ENCODE results near the gene WNT3A.

Gene WNT3A

DNA sequence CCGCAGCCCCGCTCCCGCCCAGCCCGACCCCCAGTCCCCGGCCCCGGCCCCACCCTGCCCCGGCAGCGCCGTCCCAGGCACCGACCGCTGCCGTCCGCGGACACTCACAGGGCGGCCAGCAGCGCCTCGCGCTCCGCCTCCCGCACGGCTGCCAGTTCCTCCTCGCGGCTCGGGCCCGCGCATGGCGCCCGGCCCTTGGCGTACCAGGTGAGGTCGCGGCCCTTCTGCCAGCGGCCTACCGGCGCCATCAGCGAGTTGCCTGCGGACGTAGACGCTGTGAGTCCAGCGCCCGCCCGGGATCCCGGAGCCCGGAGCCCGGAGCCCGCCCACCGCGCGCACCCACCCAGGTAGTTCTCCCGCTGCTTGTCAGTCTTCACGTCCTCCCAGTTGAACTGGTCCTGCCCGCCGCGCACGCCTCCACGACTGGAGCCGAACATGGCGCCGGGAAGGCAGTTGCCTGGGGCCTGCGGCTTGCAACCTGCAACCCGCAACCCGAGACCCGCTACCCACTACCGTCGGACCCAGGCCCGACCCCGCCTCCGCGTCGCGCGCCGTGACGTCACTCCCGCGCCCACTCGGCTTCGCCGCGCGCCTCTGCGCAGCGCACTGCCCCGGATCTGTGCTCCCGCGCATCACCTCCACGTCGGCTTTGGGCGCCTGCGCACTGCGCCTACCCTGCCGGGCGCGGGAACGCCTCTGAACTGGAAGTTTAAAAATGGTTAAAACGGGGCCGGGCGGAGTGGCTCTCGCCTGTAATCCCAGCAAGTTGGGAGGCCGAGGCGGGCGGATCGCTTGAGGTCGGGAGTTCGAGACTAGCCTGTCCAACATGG, 96.2 kb downstream of the WNT3A start, which contains the start of gene C1orf35:
Gene C1orf35 (minus strand): TSS at position 535 of the 830 bp plus-strand sequence. CDS start 98 bp downstream, at position 437.
- FAIRE-seq, result no peak
- TF ChIP-seq CTCF (IDR thresholded peaks at IDR 0.05; ENCODE audit: insufficient read depth, missing control alignments), result no peak
- DNase-seq (ENCODE audit: insufficient read length, low spot score), result peak; percentile 100

GRCh38 chr1:228104526-228105269, 97.9 kb downstream of the WNT3A start:
- FAIRE-seq, result no peak
- peak; percentile 18 for DNase-seq (ENCODE audit: insufficient read length, low spot score)
- no peak for TF ChIP-seq CTCF (IDR thresholded peaks at IDR 0.05; ENCODE audit: insufficient read depth, missing control alignments)

- DNase-seq (ENCODE audit: insufficient read length, low spot score), result no peak
- no peak for FAIRE-seq
- TF ChIP-seq CTCF (IDR thresholded peaks at IDR 0.05; ENCODE audit: insufficient read depth, missing control alignments), result no peak
These were observed 98.6 kb downstream of the WNT3A start for GRCh38 chr1:228105270-228105995.

DNA sequence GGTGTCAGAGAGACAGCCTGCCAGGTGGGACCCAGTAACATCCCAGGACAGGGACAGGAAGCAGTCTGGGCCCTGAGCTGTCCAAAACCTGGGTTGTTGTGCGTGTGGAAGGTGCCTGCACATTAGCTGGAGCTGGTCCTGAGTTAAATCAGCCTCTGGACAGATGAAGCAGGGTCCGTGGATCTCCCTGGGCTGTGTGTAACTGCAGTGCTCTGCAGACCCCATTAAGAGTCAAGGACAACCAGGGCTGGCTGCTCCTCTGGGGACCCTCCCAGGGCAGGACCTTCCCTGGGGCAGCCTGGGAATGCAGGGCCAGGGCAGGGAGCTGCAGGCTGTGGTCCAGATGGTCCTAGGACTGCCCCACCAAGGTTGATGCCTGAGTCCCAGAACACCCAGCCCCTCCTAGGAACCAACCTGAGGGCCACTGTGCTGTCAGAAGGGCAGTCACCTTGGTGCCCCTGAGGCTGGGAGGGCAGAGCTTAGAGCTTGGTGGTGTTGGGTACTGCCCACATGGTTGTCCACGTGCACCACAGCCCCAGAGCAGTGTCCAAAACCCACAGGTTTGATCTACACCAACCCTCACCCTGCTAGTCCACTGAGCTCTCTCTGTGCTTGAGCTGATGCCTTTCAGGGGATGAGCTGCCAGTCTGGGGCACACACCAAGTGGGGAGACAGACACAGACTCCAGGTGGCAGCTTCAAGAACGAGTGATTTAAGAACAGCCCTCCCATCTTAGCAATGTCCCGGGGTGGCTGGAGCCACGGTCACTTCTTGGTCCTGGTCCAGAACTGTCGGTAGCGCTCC, 99.4 kb downstream of the WNT3A start:
- TF ChIP-seq CTCF (IDR thresholded peaks at IDR 0.05; ENCODE audit: insufficient read depth, missing control alignments), result no peak
- no peak for FAIRE-seq
- peak; percentile 12 for DNase-seq (ENCODE audit: insufficient read length, low spot score)

DNA sequence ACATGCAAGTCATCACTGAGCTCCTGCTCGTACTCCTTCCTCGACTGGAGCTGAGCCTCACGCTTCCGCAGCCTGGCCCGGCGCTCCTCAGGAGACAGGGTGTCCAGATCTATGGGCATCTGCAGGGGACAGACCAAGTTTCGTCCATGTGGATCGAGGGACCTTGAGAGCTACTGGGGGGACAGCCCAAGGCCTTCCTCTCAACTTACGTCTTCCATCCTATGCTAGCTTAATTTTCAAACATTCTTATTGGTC, 99.9 kb downstream of the WNT3A start:
- TF ChIP-seq CTCF (IDR thresholded peaks at IDR 0.05; ENCODE audit: insufficient read depth, missing control alignments), result no peak
- no peak for DNase-seq (ENCODE audit: insufficient read length, low spot score)
- FAIRE-seq, result no peak

GRCh38 chr1:228107636-228108035, 100.8 kb downstream of the WNT3A start:
- TF ChIP-seq CTCF (IDR thresholded peaks at IDR 0.05; ENCODE audit: insufficient read depth, missing control alignments), result no peak
- no peak for DNase-seq (ENCODE audit: insufficient read length, low spot score)
- FAIRE-seq, result no peak
